Stimulated activated CD8-positive, alpha-beta memory T cell treated with anti-CD3 and anti-CD28 coated beads, Interleukin-7, amount 100 ng/mL, for 1 hour (primary cell): ENCODE results near the gene LMAN2.
"Not testable (repeated sequence)": the region's sequence is repeated elsewhere in the genome, so short reads cannot be mapped to it uniquely, and the experiment has no call there.

Experiments used
- DNase-seq, 2 donors: peaks; one replicate each; pipeline ENCODE4 v3.0.0-alpha.2; 2020; ENCODE audit warnings: low read depth in 2 of 2

The LMAN2 gene

DNA sequence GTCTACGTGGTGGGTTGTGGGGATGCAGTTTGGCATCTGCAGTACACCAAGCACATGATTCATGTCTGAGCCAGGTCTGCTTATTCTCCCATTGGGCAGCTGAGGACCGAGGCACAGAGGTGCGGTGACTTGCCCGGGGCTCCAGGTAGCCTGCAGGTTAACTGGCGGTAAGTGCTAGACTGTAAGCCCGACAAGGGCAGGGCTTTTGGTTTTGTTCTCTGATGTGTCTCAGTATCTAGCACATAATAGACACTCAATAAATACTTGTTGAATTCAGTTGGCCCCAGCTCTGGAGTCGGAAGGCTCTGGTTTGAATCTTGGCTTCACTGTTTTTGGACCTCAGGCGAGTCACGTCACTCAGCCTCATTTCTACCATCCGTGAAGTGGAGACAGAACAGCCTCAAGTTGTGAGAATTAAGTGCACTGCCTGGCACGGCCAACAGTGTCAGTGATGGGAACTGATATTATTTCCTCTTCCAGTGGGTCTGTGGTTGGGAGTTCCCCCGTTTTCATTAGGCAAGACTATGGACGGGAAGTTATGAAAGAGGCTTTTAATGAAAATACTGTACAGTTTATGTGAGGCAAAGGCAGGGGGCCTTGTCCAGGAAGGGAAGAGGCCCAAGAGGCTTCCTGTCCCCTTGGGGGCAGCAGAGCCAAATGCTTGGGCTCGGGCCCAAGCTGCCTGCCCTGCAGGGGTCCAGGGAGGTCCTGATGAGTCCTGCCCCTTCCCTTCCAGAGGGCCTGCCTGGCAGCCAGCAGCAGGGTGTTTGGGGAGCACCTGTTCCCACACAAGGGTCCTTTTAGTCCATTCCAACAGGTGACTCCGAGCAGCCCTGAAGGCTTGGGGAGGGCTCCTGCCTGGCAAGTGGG, 44.6 kb downstream of the LMAN2 start:
- no peak for DNase-seq

DNA sequence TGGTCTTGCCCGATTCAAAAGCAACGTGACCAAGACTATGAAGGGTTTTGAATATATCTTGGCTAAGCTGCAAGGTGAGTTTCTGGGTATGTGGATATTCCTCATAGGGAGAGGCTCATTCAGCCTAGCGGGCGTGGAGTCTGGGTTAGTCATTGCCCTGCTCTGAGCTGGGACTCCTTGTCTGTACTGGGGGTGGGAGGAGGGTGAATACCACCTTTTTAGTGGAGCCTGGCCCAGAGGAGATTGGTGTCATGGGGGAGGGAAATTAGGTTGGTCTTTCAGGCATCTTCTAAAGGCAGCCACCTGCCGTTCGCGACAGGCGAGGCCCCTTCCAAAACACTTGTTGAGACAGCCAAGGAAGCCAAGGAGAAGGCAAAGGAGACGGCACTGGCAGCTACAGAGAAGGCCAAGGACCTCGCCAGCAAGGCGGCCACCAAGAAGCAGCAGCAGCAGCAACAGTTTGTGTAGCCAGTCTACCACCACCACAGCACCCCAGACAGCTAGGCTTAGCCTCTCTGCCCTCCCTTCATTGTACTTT, 45.3 kb downstream of the LMAN2 start:
- DNase-seq = not testable (repeated sequence)

DNA sequence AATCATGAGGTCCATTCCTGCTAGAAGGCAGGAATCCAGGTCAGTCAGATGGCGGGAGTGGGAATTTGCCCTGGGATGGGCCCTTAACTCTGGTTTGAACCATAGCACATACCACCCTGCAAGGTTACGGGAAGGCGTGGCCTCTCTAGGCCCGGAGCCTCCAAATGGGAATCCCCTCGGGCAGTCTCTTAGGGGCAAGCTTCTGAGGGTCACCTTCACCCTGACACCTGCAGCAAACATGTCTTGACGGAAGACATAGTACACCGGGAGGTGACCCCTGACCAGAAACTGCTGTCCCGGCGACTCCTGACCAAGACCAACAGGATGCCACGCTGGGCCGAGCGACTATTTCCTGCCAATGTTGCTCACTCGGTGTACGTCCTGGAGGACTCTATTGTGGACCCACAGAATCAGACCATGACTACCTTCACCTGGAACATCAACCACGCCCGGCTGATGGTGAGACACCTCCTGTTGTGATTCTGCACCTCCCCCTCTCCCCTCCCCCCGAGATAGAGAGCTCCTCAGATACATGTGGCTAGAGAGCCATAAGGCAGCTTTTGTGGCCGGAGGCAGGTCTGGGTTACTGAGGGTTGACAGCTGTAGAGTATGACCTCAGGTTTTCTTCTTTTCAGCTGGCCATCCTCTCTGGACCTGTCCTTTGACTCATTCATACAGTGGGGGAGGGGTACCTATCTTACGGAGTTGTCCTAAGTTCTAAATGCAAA, 46.9 kb downstream of the LMAN2 start:
- no peak for DNase-seq

DNA sequence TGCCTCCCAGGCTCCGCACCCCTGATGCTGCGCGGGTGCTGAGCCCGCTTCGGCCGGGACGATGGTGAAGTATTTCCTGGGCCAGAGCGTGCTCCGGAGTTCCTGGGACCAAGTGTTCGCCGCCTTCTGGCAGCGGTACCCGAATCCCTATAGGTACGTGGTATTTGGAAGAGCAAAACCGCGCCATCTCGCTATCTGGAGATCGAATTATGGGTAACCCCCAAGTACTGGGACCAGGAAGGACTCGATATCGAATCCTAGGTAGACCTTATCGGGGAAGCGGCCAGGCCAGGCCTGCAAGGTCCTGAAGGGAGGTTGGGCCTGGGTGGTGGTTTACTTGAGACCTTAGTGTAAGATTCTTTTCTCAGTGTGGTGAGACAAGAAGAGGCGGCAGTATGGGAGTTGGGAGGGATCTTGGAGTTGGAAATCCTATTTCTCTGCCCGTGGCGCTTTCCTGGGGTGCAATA, 47.5 kb downstream of the LMAN2 start:
- no peak for DNase-seq

DNA sequence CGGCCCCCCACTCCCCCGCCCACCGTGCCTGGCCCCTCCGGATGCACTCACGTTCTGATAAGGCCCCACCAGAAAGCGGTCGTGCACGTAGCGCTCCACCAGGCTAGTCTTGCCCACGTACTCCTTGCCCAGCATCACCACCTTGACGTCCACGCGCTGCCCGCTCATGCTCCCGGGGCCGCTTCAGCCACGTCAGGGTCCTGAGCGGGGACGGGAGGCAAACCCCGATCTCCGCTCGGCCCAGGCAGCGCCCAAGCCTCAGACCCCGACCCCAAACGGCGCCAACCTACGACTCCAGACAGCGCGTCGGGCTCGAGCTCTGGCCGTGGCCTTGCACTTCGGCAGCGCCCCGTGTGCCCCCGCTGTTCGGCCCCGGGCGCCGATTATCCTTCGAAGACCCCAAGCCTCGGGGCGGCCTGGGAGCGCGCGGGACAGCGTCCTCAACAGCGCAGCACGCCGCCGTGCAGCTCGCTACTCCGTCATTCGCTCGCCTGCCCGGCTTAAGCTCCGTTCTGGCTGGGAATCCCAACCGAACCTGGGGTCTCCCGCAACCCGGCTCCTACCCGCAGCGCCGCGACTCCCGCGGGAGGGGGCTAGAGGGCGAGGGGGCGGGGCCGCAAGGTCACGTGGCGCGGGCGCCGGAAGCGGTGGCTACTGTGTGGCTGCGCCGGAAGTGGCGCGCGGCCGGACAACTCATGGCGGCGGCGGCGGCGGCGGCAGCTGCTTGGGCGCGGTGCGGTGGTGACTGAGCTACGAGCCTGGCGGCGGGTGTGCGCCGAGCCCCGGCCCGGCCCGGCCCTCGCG, 48.1 kb downstream of the LMAN2 start, which contains the start of the genes PRELID1 and RAB24:
TSS of gene PRELID1 (plus strand) at position 679 of the 804 bp plus-strand sequence. CDS start 187 bp downstream, outside the sequence.
TSS of gene RAB24 (minus strand) at position 599 of the 804 bp plus-strand sequence. CDS start at position 168, 431 bp downstream.
- peak; percentile 75 to 79 for DNase-seq

DNA sequence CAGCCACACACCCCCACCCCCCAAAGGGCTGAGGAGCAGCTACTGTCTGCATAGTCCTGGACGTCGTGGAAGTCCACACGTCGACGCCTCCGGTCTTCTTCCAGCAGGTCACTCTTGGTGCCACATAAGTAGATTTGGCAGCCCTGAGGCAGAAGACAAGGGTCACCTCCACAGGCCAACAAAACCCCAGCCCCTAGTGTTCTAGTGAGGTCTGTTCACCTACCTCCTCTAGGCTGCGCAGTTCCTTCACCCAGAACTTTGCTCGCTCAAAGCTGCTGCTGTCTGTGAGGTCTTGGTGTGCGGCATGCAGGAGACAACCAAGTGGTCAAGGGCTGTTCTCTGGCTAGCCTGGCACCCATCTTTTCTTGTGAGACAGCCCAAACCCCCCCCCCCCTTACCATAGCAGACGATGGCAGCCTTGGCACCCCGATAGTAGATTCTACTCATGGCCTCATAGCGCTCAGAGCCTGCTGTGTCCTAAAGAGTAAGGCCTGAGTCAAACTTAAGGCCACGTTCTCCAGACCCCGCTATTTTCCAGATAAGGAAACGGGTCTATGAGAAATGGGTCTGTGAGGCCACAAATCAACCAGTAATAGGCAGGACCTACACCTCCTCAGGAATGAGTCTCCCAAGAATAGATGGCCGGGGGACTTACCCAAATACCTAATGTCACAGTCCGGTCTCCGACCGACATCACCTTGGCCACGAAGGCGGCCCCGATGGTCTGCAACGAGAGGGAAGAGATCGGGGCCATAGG, 48.9 kb downstream of the LMAN2 start:
- DNase-seq = no peak

DNA sequence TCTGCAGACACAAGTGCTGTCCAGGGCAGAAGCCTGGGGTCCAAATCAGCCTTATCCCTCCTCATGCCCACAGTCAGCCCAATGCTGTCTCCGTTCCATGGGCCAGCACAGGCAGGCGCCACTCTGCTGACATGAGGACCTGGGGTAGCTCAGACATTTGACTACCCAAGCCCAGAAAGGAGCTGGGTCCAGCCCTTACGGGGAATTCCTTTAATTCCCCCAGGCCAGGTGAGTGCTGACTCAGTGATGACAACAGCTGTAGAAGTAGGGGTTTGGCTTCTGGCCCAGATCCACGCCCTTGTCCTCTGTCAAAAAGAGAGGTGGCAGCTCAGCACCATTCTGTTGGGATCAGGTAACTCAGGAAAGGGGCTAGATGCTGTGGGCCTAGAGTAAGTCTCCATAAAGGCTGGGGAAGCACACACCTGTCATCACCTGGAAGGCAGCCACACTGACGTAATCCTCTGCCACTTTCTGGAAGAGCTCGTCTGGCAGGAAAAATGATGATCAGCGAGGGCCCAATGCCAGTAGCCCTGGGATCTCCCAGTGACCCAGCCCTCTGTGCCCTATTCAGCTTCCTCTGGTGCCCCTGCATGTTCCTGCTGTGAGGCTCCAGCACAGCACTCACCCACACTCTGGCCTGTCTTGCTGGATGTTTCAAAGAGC, 49.8 kb downstream of the LMAN2 start:
- no peak for DNase-seq

DNA sequence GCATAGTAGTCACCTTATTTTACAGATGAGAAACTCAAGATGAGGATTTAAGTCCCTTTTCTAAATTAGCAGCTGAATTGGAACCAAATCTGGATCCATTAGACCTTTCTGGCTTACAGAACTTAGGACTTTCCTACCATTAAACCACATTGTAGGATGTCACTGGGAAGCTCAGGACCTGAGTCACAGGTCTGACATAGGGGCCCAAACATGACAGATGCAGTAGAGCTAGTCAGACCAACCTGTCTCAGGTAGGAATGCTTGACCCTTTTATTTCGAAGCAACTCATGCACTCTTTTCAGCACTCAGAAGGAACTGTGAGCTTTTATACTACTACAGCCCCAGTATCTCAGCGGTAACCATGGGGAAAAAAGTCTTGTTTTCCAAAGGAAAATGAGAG, 50.5 kb downstream of the LMAN2 start:
- DNase-seq = no peak

DNA sequence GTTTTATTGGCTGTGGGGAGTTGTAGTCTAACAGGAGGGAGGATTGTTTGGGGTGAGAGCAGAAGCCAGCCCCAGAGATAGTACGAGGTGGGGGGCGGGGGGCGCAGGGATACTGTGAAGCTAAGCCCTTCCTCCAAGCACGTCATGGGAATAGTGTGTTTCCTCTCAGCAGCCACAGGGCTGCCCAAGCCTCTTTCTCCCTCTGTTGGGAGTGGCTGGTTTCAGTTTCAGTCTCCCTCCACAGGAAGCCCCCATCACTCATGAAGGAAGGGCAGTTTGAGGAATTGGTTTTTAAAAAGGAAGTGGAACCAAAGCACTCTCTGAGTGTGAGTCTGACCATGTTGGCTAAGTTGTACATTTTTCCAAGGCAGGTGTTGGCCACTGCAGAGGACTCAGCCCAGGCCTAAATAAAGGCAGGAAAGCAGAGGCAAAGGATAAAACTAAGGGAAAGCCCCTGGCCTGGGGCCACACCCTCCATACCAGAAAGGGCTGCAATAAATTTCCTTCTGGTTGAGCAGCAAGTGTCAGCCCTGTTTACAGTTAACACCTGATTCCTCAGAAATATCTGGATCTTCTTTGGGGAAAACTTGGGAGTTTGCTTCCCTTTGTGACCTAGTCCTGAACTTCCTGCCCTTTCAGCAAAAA, 51.1 kb downstream of the LMAN2 start:
- peak; percentile 43 to 47 for DNase-seq

DNA sequence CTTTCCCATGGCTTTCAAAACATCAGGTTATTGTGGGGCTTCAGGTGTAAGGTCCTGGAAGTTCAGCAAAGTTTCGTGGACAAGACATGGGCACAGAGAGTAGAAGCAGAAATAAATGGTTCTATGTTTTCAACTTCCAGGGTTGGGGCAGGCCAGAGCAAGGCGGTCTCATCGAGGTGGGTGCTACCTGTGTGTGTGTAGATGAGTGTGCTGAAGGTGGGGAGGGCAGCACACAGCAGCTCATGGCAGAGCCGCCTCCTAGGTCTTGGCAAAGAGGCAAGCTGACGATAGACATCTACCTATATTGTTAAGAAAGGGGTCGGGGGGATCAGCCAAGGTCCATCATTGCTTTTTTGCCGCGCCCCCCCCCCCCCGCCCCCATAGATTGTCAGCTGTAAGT, 51.8 kb downstream of the LMAN2 start:
- no peak for DNase-seq

DNA sequence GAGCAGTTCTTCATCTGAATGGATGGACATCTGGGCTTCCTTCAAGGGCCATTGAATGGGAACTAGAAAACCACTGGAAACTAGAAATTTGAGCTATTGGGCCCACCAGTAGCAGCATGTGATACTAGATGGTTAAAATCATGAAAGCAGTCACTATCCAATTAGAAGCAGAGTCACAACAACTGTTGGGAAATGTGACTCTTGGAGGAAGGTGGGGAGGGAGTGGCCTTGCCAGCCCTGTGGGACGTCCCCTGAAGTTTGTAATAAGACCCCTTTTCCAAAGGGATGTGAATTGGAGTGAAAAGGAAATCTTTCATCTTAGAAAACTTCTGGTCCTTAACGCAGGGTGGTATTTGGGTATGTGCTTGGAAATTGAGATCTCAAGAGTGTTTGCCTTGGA, 53.5 kb downstream of the LMAN2 start:
- no peak for DNase-seq

DNA sequence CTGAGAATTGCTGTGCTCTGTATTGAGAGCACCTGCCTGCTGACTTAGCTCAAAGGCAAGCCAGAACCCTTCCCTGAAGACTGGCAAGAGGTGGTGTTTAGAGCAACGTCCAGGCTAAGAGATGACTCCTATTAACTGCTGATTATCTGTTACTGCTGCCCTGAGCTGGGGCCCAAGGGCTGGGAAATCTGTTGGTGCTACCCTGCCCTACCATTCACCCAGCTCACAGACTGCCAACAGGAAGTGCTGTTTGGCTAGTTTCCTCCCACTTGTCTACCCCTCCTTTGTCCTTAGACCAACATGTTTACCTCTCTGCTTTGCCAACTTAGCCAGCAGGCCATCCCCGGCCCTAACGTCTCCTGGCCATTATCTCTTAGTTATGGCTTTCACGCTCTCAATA, 54.9 kb downstream of the LMAN2 start:
- no peak for DNase-seq

DNA sequence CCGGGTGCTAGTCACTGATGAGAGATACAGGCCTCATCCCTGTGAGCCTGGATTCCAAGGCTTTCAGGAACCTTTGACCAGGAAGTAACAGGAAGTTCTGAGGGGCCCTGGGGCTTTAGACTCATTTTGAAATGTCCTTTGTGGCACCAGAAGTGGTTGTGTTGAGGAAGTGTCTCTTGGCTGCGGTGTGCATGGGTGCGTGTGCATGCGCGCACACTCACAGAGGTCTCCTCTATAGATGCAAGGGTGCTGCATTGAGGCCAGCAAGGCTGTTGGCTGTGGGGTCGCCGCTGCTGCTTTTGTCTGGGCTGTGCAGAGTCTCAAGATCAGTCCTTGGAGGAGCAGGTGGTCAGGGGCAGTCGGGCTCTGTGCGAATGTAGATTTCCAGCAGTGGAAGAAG, 55.5 kb downstream of the LMAN2 start:
- no peak for DNase-seq

DNA sequence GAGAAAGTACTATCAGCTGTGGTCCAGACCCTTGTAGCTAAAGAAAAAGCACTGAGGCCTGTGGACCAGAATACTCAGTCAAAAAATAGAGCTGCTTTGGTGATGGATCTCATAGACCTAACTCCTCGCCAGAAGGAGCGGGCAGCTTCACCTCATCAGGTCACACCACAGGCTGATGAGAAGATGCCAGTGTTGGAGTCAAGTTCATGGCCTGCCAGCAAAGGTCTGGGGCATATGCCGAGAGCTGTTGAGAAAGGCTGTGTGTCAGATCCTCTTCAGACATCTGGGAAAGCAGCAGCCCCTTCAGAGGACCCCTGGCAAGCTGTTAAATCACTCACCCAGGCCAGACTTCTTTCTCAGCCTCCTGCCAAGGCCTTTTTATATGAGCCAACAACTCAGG, 56.8 kb downstream of the LMAN2 start:
- DNase-seq = no peak

DNA sequence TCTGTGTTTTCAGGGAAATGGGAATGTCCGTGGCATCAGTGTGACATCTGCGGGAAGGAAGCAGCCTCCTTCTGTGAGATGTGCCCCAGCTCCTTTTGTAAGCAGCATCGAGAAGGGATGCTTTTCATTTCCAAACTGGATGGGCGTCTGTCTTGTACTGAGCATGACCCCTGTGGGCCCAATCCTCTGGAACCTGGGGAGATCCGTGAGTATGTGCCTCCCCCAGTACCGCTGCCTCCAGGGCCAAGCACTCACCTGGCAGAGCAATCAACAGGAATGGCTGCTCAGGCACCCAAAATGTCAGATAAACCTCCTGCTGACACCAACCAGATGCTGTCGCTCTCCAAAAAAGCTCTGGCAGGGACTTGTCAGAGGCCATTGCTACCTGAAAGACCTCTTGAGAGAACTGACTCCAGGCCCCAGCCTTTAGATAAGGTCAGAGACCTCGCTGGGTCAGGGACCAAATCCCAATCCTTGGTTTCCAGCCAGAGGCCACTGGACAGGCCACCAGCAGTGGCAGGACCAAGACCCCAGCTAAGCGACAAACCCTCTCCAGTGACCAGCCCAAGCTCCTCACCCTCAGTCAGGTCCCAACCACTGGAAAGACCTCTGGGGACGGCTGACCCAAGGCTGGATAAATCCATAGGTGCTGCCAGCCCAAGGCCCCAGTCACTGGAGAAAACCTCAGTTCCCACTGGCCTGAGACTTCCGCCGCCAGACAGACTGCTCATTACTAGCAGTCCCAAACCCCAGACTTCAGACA, 57.5 kb downstream of the LMAN2 start:
- DNase-seq = no peak

DNA sequence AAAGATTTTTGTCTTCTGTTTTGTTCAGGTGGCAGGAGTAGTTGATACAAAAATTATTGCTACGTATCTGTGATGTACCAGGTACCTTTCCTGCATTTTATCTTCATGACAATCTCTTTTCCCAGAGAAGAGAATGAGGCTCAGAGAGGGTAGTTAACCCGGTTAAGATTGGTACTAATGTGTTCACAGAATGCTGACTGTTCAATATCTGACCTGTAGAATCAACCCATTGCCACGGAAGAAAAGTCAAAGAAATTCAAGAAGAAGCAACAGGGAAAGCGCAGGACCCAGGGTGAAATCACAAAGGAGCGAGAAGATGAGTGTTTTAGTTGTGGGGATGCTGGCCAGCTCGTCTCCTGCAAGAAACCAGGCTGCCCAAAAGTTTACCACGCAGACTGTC, 59.7 kb downstream of the LMAN2 start:
- DNase-seq = no peak

DNA sequence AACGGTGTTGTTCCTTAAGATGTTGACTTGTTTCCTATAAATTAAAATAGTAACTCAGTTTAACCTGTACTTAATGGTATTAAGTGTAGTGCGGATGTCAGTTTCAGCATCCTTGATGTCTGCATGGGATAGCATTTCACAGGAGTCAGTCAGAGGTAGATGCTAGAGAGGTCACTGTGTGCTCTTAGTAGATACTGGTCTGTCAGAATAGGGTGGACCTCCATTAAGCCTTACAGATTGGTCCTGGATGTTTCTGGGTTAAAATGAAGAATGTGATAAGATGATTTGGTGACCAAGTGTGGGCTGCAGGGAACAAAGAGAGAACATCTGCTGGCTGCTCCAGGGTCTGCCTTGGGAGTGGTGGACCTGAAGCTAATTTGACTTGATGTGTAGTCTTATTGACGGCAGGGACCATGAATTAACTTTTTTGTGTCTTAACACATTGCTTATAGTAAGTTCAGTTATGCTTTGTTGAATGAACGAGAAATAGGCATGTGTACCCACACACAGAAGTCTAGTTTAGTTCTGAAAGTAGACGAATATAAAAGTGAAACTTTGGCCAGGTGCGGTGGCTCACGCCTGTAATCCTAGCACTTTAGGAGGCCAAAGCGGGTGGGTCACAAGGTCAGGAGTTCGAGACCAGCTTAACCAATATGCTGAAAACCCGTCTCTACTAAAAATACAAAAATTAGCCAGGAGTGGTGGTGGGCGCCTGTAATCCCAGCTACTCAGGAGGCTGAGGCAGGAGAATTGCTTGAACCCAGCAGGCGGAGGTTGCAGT, 60.5 kb downstream of the LMAN2 start:
- DNase-seq = no peak

DNA sequence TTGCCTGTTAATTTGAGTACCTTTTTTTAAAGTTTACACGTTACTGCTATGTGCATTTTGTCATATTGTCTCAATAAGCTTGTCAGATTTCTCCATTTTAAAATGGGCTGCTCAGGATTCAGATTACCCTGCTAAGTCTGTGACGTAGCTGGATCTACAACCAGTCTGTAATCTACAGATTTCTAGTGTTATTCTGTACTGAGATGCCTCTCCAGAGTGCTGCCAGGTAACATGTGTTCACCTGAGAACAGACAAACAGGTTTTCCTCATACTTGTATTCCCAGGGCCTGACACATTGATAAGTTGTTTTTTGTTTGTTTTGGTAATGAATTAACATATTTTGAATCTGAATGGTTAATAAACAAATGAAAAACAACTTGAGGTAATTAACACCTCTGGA, 63.3 kb downstream of the LMAN2 start:
- no peak for DNase-seq
